GM12873 (cell line): ENCODE results near the gene RBM12.

Source experiments
- TF ChIP-seq, protein P1 (sequence below): IDR thresholded peaks from 2 replicates; pipeline ENCODE4 v1.5.1; 2012; ENCODE audit warnings: low read depth, mild to moderate bottlenecking, moderate library complexity, low read length, control low read depth; ENCODE audit not compliant: insufficient read depth; ENCODE audit errors: missing control alignments

Gene RBM12

GRCh38 chr20:35680452-35681183 lies 15.9 kb upstream of the RBM12 start:
- TF ChIP-seq, protein P1, sequence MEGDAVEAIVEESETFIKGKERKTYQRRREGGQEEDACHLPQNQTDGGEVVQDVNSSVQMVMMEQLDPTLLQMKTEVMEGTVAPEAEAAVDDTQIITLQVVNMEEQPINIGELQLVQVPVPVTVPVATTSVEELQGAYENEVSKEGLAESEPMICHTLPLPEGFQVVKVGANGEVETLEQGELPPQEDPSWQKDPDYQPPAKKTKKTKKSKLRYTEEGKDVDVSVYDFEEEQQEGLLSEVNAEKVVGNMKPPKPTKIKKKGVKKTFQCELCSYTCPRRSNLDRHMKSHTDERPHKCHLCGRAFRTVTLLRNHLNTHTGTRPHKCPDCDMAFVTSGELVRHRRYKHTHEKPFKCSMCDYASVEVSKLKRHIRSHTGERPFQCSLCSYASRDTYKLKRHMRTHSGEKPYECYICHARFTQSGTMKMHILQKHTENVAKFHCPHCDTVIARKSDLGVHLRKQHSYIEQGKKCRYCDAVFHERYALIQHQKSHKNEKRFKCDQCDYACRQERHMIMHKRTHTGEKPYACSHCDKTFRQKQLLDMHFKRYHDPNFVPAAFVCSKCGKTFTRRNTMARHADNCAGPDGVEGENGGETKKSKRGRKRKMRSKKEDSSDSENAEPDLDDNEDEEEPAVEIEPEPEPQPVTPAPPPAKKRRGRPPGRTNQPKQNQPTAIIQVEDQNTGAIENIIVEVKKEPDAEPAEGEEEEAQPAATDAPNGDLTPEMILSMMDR = no peak

- TF ChIP-seq, protein P1 = no peak
Measured at GRCh38 chr20:35674921-35675320, 10.2 kb upstream of the RBM12 start.

DNA sequence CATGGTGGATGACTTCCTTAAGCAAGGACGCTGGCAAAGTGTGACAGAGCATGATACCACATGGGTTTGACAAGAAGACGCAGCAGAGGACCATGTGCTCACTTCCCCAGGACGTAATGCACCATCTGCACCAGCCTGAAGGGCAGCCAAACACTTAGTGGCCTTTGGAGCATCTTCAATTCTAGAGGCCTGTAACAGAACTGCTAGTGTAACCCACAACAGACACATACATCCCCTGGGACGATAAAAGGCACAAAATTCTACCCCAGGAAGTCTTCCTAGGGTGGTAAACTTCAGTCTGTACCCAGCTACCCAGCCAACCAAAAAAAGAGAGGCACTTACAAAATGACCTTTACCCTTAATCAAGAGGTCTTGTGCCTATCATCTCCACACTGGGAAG lies 9.2 kb upstream of the RBM12 start:
- TF ChIP-seq, protein P1 = no peak

DNA sequence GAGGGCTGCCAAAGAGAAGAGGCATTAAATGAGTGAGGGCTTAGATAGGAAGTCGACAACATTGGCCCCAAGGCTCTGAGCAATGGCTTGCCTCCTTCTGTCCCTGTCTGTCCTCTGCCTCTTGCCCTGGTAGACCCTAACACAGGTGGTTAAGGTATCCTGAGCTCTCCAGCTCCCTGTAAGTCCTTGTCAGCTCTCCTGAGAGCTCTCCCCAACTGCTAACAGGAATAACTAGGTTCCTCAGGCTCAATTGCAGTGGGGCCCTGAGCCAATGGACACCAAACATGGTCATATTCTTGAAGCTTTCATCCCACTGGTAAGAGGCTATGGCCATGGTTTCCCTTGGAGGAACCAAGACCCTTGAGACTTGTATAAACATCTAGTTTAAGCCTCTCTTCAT lies 5.0 kb upstream of the RBM12 start:
- TF ChIP-seq, protein P1 = no peak

GRCh38 chr20:35669221-35669620 lies 4.5 kb upstream of the RBM12 start:
- TF ChIP-seq, protein P1 = no peak

DNA sequence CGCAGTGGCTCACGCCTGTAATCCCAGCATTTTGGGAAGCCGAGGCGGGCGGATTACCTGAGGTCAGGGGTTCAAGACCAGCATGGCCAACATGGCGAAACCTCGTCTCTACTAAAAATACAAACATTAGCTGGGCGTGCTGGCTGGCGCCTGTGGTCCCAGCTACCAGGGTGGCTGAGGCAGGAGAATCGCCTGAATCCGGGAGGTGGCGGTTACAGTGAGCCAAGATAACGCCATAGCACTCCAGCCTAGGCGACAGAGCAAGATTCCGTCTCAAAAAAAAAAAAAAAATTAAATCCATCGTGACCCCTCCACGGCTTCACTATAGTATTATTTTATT lies 1.2 kb upstream of the RBM12 start:
- TF ChIP-seq, protein P1 = no peak

GRCh38 chr20:35663516-35664465 lies 909 bp downstream of the RBM12 start:
- TF ChIP-seq, protein P1 = no peak
